H1 (cell line): ENCODE data around the gene ENTREP1. TPM values are rescaled to one million over a fixed set of nuclear protein-coding genes. Genes with fewer than 3 reads are reported as not detected.

Source experiments
- CTCF ChIA-PET: fragments of 300-600 bp; sonication (Branson Sonifier 250); formaldehyde crosslinking; loops from one replicate; lab custom pipeline; 2021; ENCODE audit not compliant: partially characterized antibody; lab: Charles Lee
- POLR2A ChIA-PET: fragments of 300-600 bp; sonication (Branson Sonifier 250); formaldehyde crosslinking; loops from one replicate; lab custom pipeline; 2021; ENCODE audit warnings: inconsistent platforms; ENCODE audit not compliant: partially characterized antibody; lab: Charles Lee
- DNase-seq, 2 experiments: peaks; one replicate each; pipeline versions ENCODE4 v3.0.0 to v3.0.0-alpha.2; 2010 to 2022; ENCODE audit warnings: low spot score in 2 of 2, low read depth in 1 of 2, mixed read lengths in 1 of 2
- FAIRE-seq: peaks from 2 replicates; lab custom pipeline; 2011; peaks lifted over from hg19 to GRCh38; lab: Jason Lieb, UNC
- H2AFZ ChIP-seq: 2 replicates; pipeline ENCODE4 v1.8.1; 2012; ENCODE audit warnings: low read length, inconsistent platforms
- H2AK5ac ChIP-seq: 2 replicates; pipeline ENCODE4 v1.6.1; 2013; ENCODE audit warnings: low read depth, low read length
- H2BK120ac ChIP-seq: replicated peaks from 2 replicates; pipeline ENCODE3; 2013; ENCODE audit warnings: low read depth, low read length, inconsistent platforms
- H2BK12ac ChIP-seq: 2 replicates; pipeline ENCODE4 v1.6.1; 2013; ENCODE audit warnings: low read depth, low read length
- H2BK15ac ChIP-seq: 2 replicates; pipeline ENCODE4 v1.6.1; 2013; ENCODE audit warnings: low read length
- H2BK20ac ChIP-seq: 2 replicates; pipeline ENCODE4 v1.6.1; 2013; ENCODE audit warnings: low read length
- H2BK5ac ChIP-seq: 2 replicates; pipeline ENCODE4 v1.6.1; 2013; ENCODE audit warnings: low read depth, low read length
- H3K14ac ChIP-seq: 2 replicates; pipeline ENCODE4 v1.6.1; 2013; ENCODE audit warnings: inconsistent platforms; ENCODE audit not compliant: insufficient read length
- H3K18ac ChIP-seq: 2 replicates; pipeline ENCODE4 v1.6.1; 2013; ENCODE audit warnings: low read length; ENCODE audit errors: extremely low read depth
- H3K23ac ChIP-seq: 2 replicates; pipeline ENCODE4 v1.6.1; 2013; ENCODE audit warnings: inconsistent platforms; ENCODE audit not compliant: insufficient read length
- H3K23me2 ChIP-seq: 2 replicates; pipeline ENCODE4 v1.6.1; 2013; ENCODE audit warnings: low read depth, low read length
- H3K27ac ChIP-seq: 2 replicates; pipeline ENCODE4 v1.6.1; 2011; ENCODE audit warnings: low read depth, low read length, inconsistent platforms
- H3K27me3 ChIP-seq, 4 experiments: replicated peaks in 1 of 4; 1 replicate in 1 of 4; 2 replicates in 3 of 4; pipeline versions ENCODE4 v1.6.1 to v1.8.1; 2011 to 2013; ENCODE audit warnings: low read length in 3 of 4, mild to moderate bottlenecking in 3 of 4, inconsistent platforms in 2 of 4, mixed read lengths in 2 of 4, moderate library complexity in 1 of 4; ENCODE audit not compliant: control insufficient read depth in 3 of 4, insufficient read depth in 3 of 4; ENCODE audit errors: extremely low read depth in 1 of 4
- H3K36me3 ChIP-seq, 4 experiments: 2 replicates each; pipeline versions ENCODE4 v1.6.1 to v1.8.1; 2011 to 2013; ENCODE audit warnings: mild to moderate bottlenecking in 4 of 4, low read length in 3 of 4, moderate library complexity in 2 of 4, control low read depth in 1 of 4, inconsistent platforms in 1 of 4; ENCODE audit not compliant: insufficient read depth in 4 of 4, control insufficient read depth in 2 of 4
- H3K4ac ChIP-seq: replicated peaks from 2 replicates; pipeline ENCODE3; 2013; ENCODE audit warnings: low read length, low read depth, mixed read lengths, inconsistent platforms; ENCODE audit not compliant: insufficient read length
- H3K4me1 ChIP-seq, 4 experiments: replicated peaks in 1 of 4; 1 replicate in 1 of 4; 2 replicates in 3 of 4; pipeline versions ENCODE4 v1.6.1 to v1.8.1; 2011 to 2013; ENCODE audit warnings: low read length in 3 of 4, inconsistent platforms in 2 of 4, mixed read lengths in 1 of 4; ENCODE audit not compliant: insufficient read depth in 4 of 4, control insufficient read depth in 3 of 4
- H3K4me2 ChIP-seq, 2 experiments: 2 replicates each; pipeline versions ENCODE4 v1.6.1 to v1.8.1; 2011 to 2013; ENCODE audit warnings: low read depth in 2 of 2, low read length in 2 of 2, control low read depth in 1 of 2, inconsistent platforms in 1 of 2, mild to moderate bottlenecking in 1 of 2; ENCODE audit not compliant: insufficient read depth in 1 of 2
- H3K4me3 ChIP-seq, 4 experiments: fragments of 200-600, 300-600 bp in 1 of 4; sonication (generic), shearing (Covaris generic), sonication (Bioruptor Twin) in 1 of 4; 2 replicates each; pipeline versions ENCODE4 v1.5.1 to v1.8.1; 2011 to 2016; ENCODE audit warnings: low read length in 4 of 4, low read depth in 3 of 4, control low read depth in 2 of 4, inconsistent platforms in 2 of 4, mild to moderate bottlenecking in 2 of 4, mixed read lengths in 1 of 4, moderate library complexity in 1 of 4; ENCODE audit not compliant: insufficient read depth in 2 of 4; ENCODE audit errors: extremely low read depth in 1 of 4
- H3K56ac ChIP-seq: replicated peaks from 2 replicates; pipeline ENCODE3; 2013; ENCODE audit warnings: low read depth, mild to moderate bottlenecking, mixed read lengths, low read length, inconsistent platforms; ENCODE audit not compliant: insufficient read length
- H3K79me1 ChIP-seq: 2 replicates; pipeline ENCODE4 v1.6.1; 2013; ENCODE audit warnings: low read depth, low read length, control low read depth
- H3K79me2 ChIP-seq, 2 experiments: 2 replicates each; pipeline versions ENCODE4 v1.6.1 to v1.8.1; 2012 to 2013; ENCODE audit warnings: low read length in 2 of 2, mild to moderate bottlenecking in 2 of 2, inconsistent platforms in 1 of 2; ENCODE audit not compliant: insufficient read depth in 2 of 2, control insufficient read depth in 1 of 2
- H3K9ac ChIP-seq, 4 experiments: replicated peaks in 1 of 4; 1 replicate in 1 of 4; 2 replicates in 3 of 4; pipeline versions ENCODE4 v1.6.1 to v1.8.1; 2011 to 2013; ENCODE audit warnings: low read depth in 3 of 4, low read length in 3 of 4, control low read depth in 2 of 4, mild to moderate bottlenecking in 2 of 4, moderate library complexity in 2 of 4, inconsistent platforms in 1 of 4; ENCODE audit errors: extremely low read depth in 1 of 4
- H3K9me3 ChIP-seq, 2 experiments: 2 replicates each; pipeline versions ENCODE4 v1.6.1 to v1.8.1; 2012 to 2013; ENCODE audit warnings: mild to moderate bottlenecking in 2 of 2, moderate library complexity in 2 of 2, control low read depth in 1 of 2, inconsistent platforms in 1 of 2, low read depth in 1 of 2, low read length in 1 of 2, mixed read lengths in 1 of 2; ENCODE audit not compliant: insufficient read depth in 2 of 2
- H4K20me1 ChIP-seq, 2 experiments: replicated peaks in 1 of 2; 2 replicates each; pipeline versions ENCODE3 to v1.8.1; 2011 to 2013; ENCODE audit warnings: inconsistent platforms in 2 of 2, low read length in 2 of 2, mild to moderate bottlenecking in 1 of 2; ENCODE audit not compliant: insufficient read depth in 2 of 2, control insufficient read depth in 1 of 2
- H4K5ac ChIP-seq: 2 replicates; pipeline ENCODE4 v1.6.1; 2013; ENCODE audit warnings: low read length, low read depth, mixed read lengths, inconsistent platforms; ENCODE audit not compliant: insufficient read length
- H4K8ac ChIP-seq: 2 replicates; pipeline ENCODE4 v1.8.0; 2013; ENCODE audit warnings: mild to moderate bottlenecking, moderate library complexity, low read length, inconsistent platforms; ENCODE audit not compliant: insufficient read depth; ENCODE audit errors: extremely low read depth
- H4K91ac ChIP-seq: replicated peaks from 2 replicates; pipeline ENCODE3; 2013; ENCODE audit warnings: low read length, mixed read lengths, inconsistent platforms; ENCODE audit not compliant: insufficient read length
- EGR1 ChIP-seq: IDR thresholded peaks from 2 replicates; pipeline ENCODE4 v1.6.1; 2011; ENCODE audit warnings: low read depth, low read length, borderline replicate concordance
- HDAC2 ChIP-seq, 2 experiments: fragments of 300-600 bp in 1 of 2; sonication (generic) in 1 of 2; IDR thresholded peaks; 2 replicates each; pipeline ENCODE4 v1.6.1; 2011 to 2012; ENCODE audit warnings: low read depth in 2 of 2, low read length in 2 of 2, mild to moderate bottlenecking in 2 of 2, moderate library complexity in 2 of 2, borderline replicate concordance in 1 of 2, inconsistent platforms in 1 of 2
- PHF8 ChIP-seq: fragments of 200-600 bp; sonication (generic); conservative IDR thresholded peaks from 2 replicates; pipeline ENCODE4 v1.7.1; 2012; ENCODE audit warnings: low read depth, mild to moderate bottlenecking, inconsistent platforms, low read length, moderate library complexity
- RAD21 ChIP-seq, 2 experiments: IDR thresholded peaks in 1 of 2; conservative IDR thresholded peaks in 1 of 2; 2 replicates each; pipeline ENCODE4 v1.6.1; 2011; ENCODE audit warnings: low read depth in 2 of 2, low read length in 2 of 2, improper control_type of control experiment in 1 of 2, inconsistent platforms in 1 of 2, mild to moderate bottlenecking in 1 of 2, moderate library complexity in 1 of 2
- SP1 ChIP-seq: IDR thresholded peaks from 2 replicates; pipeline ENCODE4 v1.6.1; 2011; ENCODE audit warnings: low read depth, low read length
- SP4 ChIP-seq: IDR thresholded peaks from 2 replicates; pipeline ENCODE4 v1.6.1; 2012; ENCODE audit warnings: low read length, inconsistent platforms
- WGBS, 2 experiments: shearing (Covaris generic) in 1 of 2; methylation state at CpG; one replicate each; pipeline versions ENCODE4 v1.1.6 to v1.1.7; 2013 to 2015; ENCODE audit warnings: low lambda C conversion rate in 2 of 2, mixed read lengths in 2 of 2, inconsistent platforms in 1 of 2, low coverage in 1 of 2, missing lambda C conversion rate in 1 of 2; ENCODE audit not compliant: insufficient replicate concordance in 2 of 2, insufficient coverage in 1 of 2, insufficient read length in 1 of 2; ENCODE audit errors: extremely low coverage in 1 of 2, missing lambda C conversion rate in 1 of 2; 5-methylcytosine and 5-hydroxymethylcytosine counted together
- polyA plus RNA-seq, 7 experiments: library from polyadenylated mRNA; depleted of rRNA in 3 of 7; stranded (reverse) in 5 of 7; unstranded in 2 of 7; fragments of >200 nt in 5 of 7; fragments of 200-250 nt in 2 of 7; gene quantifications; 1 replicate in 5 of 7; 2 replicates in 1 of 7; 4 replicates in 1 of 7; pipeline versions ENCODE4 v1.2.1 to v1.2.3, GENCODE V29; 2011 to 2013; ENCODE audit warnings: missing spikeins in 2 of 7, mixed read lengths in 2 of 7
- total RNA-seq: library from RNA; stranded (reverse); fragmentation: NEBNext Ultra II Directional; extraction: Animal tissue kit (Norgen Biotek cat#: 25700); gene quantifications from 2 replicates; pipeline ENCODE4 v1.2.1, GENCODE V29; 2021

Gene ENTREP1
- total and polyA plus RNA-seq, 2 of the 8 experiments (the other 6 are each of a cell fraction or from before 2014, with no cell fraction given), result 15.3 to 25.0 TPM

GRCh38 chr9:69411931-69412740 is 87.1 kb downstream of the ENTREP1 start:
- Histone ChIP-seq H3K27me3 (no peaks in the 10 kb centered on the region; a peak in 1 of 7 replicates), H3K4ac (peak overlapping the region; percentile 27), H3K4me3 (no peak overlapping the region), H3K79me1 (no peaks in the 10 kb centered on the region), H4K91ac (peak overlapping the region; percentile 75), H3K9me3 (no peaks in the 10 kb centered on the region), H3K27ac (no peak overlapping the region), H3K23ac (no peak overlapping the region), H2BK12ac (peak overlapping the region; percentile 88; the same call in 1 of the 2 replicates), H3K18ac (peak overlapping the region; percentile 86), H2BK20ac (peak overlapping the region; percentile 88; the same call in 1 of the 2 replicates), H3K79me2 (no peaks in the 10 kb centered on the region), H4K5ac (no peak overlapping the region), H3K4me2 (0 out of 4 replicates have a peak overlapping the region, but pooled peaks of 1 of the 2 experiments have one; percentile 7), H3K23me2 (no peaks in the 10 kb centered on the region), H2AK5ac (peak overlapping the region; percentile 47; the same call in 1 of the 2 replicates), H3K14ac (no peak overlapping the region), H4K20me1 (no peaks in the 10 kb centered on the region), H3K4me1 (peaks cover 0 to 7% (median 3%) of the 10 kb centered on the region in 4 experiments; a peak in 5 of 7 replicates), H2BK120ac (peak overlapping the region; percentile 43), H3K9ac (no peak overlapping the region), H3K36me3 (no peaks in the 10 kb centered on the region), H4K8ac (peak overlapping the region; percentile 75), H2BK5ac (peak overlapping the region; percentile 79; the same call in 1 of the 2 replicates), H2BK15ac (no peak overlapping the region), H2AFZ (peak overlapping the region; percentile 77; the same call in 1 of the 2 replicates), H3K56ac (no peak overlapping the region)
- ChIA-PET POLR2A (interaction anchor here (0.8 to 1.4 kb wide), 3 partner anchors 10 to 127 kb away, joined by 3 read pairs; no protein-coding TSS in a partner anchor), CTCF (interaction anchor here (0.8 to 2.1 kb wide), 13 partner anchors 8 to 189 kb away, joined by 3 to 24 read pairs (median 4); no protein-coding TSS in a partner anchor)
- DNase-seq, result no peak
- 78% methylated on average over 43 of the region's 52 CpGs; no CpG with 5 or more reads in 1 of the 2 experiments for WGBS, 2 experiments
- FAIRE-seq, result no peak
- TF ChIP-seq HDAC2 (IDR thresholded peaks at IDR 0.05; ENCODE audit: borderline replicate concordance in 1 of 2, low read depth in 2 of 2, low read length in 2 of 2), result no peak
- no peak for TF ChIP-seq RAD21 (IDR thresholded peaks at IDR 0.05 in 1 of 2, conservative IDR thresholded peaks at IDR 0.05 in 1 of 2; ENCODE audit: low read depth in 2 of 2, low read length in 2 of 2)
- TF ChIP-seq SP1, result no peak
- TF ChIP-seq SP4, result no peak
- TF ChIP-seq PHF8, result no peak
- TF ChIP-seq EGR1, result no peak
